DOHH2 (cell line): ENCODE measurements around the gene MINDY2.

Experiments
- H3F3A ChIP-seq: fragments of 200-600 bp; sonication (generic), shearing (Covaris generic); 2 replicates; pipeline ENCODE4 v1.6.0; 2016; ENCODE audit warnings: antibody characterized with exemption, mild to moderate bottlenecking; ENCODE audit not compliant: control insufficient read depth, insufficient read depth
- H3K27ac ChIP-seq: fragments of 200-600 bp; sonication (generic); 2 replicates; pipeline ENCODE4 v1.5.1; 2014; ENCODE audit warnings: low read depth, mild to moderate bottlenecking, low read length, moderate library complexity
- H3K27me3 ChIP-seq: fragments of 200-600 bp; sonication (generic); 2 replicates; pipeline ENCODE4 v1.6.1; 2014; ENCODE audit warnings: mild to moderate bottlenecking, low read length, mixed read lengths; ENCODE audit not compliant: control insufficient read depth
- H3K36me3 ChIP-seq: fragments of 200-600 bp; sonication (generic); 2 replicates; pipeline ENCODE4 v1.6.1; 2014; ENCODE audit warnings: mild to moderate bottlenecking, low read length, moderate library complexity, mixed read lengths; ENCODE audit not compliant: control insufficient read depth
- H3K4me1 ChIP-seq: fragments of 200-600 bp; sonication (generic); 2 replicates; pipeline ENCODE4 v1.6.1; 2014; ENCODE audit warnings: mild to moderate bottlenecking, low read length, mixed read lengths; ENCODE audit not compliant: control insufficient read depth
- H3K4me2 ChIP-seq: fragments of 200-600 bp; sonication (generic); 2 replicates; pipeline ENCODE4 v1.6.0; 2014; ENCODE audit warnings: mild to moderate bottlenecking, low read length, moderate library complexity
- H3K4me3 ChIP-seq: fragments of 200-600 bp; sonication (generic); 2 replicates; pipeline ENCODE4 v1.5.1; 2014; ENCODE audit warnings: mild to moderate bottlenecking, low read length, mixed read lengths
- H3K79me2 ChIP-seq: fragments of 200-600 bp; sonication (generic); 2 replicates; pipeline ENCODE4 v1.6.1; 2014; ENCODE audit warnings: mild to moderate bottlenecking, low read length, mixed read lengths; ENCODE audit not compliant: control insufficient read depth
- H3K9me2 ChIP-seq: fragments of 200-600 bp; sonication (generic); replicated peaks from 2 replicates; pipeline ENCODE4 v1.6.1; 2014; ENCODE audit warnings: mild to moderate bottlenecking, low read length, mixed read lengths; ENCODE audit not compliant: control insufficient read depth
- H3K9me3 ChIP-seq: fragments of 200-600 bp; sonication (generic); 2 replicates; pipeline ENCODE4 v1.6.1; 2014; ENCODE audit warnings: antibody characterized with exemption, low read length, mixed read lengths; ENCODE audit not compliant: control insufficient read depth, insufficient read depth
- H4K20me1 ChIP-seq: fragments of 200-600 bp; sonication (generic); 2 replicates; pipeline ENCODE4 v1.6.0; 2014; ENCODE audit warnings: low read depth, mild to moderate bottlenecking, antibody characterized with exemption, low read length, moderate library complexity; ENCODE audit not compliant: control insufficient read depth, insufficient read depth
- CTCF ChIP-seq: fragments of 200-600 bp; sonication (generic); IDR thresholded peaks from one replicate; pipeline ENCODE4 v1.5.1; 2014; ENCODE audit warnings: antibody characterized with exemption, mild to moderate bottlenecking, low read depth, low read length; ENCODE audit not compliant: poor library complexity, severe bottlenecking
- EZH2phosphoT487 ChIP-seq: fragments of 200-600 bp; sonication (generic); IDR thresholded peaks from 2 replicates; pipeline ENCODE4 v1.6.1; 2017; ENCODE audit warnings: borderline replicate concordance, mild to moderate bottlenecking, antibody characterized with exemption, low read length, moderate library complexity, mixed read lengths

The MINDY2 gene

GRCh38 chr15:58876306-58877106 is 105.4 kb downstream of the MINDY2 start:
- H3K4me1 ChIP-seq, result 0 out of 2 replicates have a peak, but pooled peaks cover 5% of the 10 kb centered on the region
- H3K27me3 ChIP-seq, result no peaks in the 10 kb centered on the region
- no peak overlapping the region for H3K4me3 ChIP-seq
- H3K4me2 ChIP-seq, result no peak overlapping the region
- no peak for TF ChIP-seq EZH2phosphoT487
- no peak for TF ChIP-seq CTCF
- peaks cover 2% of the 10 kb centered on the region; the same call in 1 of the 2 replicates for H3F3A ChIP-seq
- H3K36me3 ChIP-seq, result peaks cover 45% of the 10 kb centered on the region
- H3K9me2 ChIP-seq, result no peaks in the 10 kb centered on the region
- no peak overlapping the region for H3K27ac ChIP-seq
- no peaks in the 10 kb centered on the region for H3K79me2 ChIP-seq
- H4K20me1 ChIP-seq, result no peaks in the 10 kb centered on the region
- H3K9me3 ChIP-seq, result no peaks in the 10 kb centered on the region

- peaks cover 62% of the 10 kb centered on the region for H3K36me3 ChIP-seq
- H3K4me2 ChIP-seq, result no peak overlapping the region
- H3K79me2 ChIP-seq, result no peaks in the 10 kb centered on the region
- no peaks in the 10 kb centered on the region for H3K27me3 ChIP-seq
- 0 out of 2 replicates have a peak, but pooled peaks cover 5% of the 10 kb centered on the region for H3K4me1 ChIP-seq
- no peaks in the 10 kb centered on the region for H4K20me1 ChIP-seq
- H3K9me3 ChIP-seq, result no peaks in the 10 kb centered on the region
- no peaks in the 10 kb centered on the region for H3F3A ChIP-seq
- no peaks in the 10 kb centered on the region for H3K9me2 ChIP-seq
- H3K4me3 ChIP-seq, result no peak overlapping the region
- TF ChIP-seq CTCF (no peak), EZH2phosphoT487 (no peak)
- no peak overlapping the region for H3K27ac ChIP-seq
Measured at GRCh38 chr15:58877999-58878825, 107.1 kb downstream of the MINDY2 start.

- Histone ChIP-seq H3K4me2 (no peak overlapping the region), H3K36me3 (peaks cover 82% of the 10 kb centered on the region), H3K79me2 (no peaks in the 10 kb centered on the region), H4K20me1 (no peaks in the 10 kb centered on the region), H3K4me1 (0 out of 2 replicates have a peak, but pooled peaks cover 5% of the 10 kb centered on the region), H3K27ac (no peak overlapping the region), H3K9me2 (no peaks in the 10 kb centered on the region), H3K9me3 (no peaks in the 10 kb centered on the region), H3F3A (no peaks in the 10 kb centered on the region), H3K4me3 (no peak overlapping the region), H3K27me3 (no peaks in the 10 kb centered on the region)
- TF ChIP-seq EZH2phosphoT487 (no peak), CTCF (no peak)
Measured at GRCh38 chr15:58880320-58880719, 109.2 kb downstream of the MINDY2 start.
